HepG2 (cell line): ENCODE measurements around the gene CCL24.

Source experiments
- HMG20A ChIP-seq: IDR thresholded peaks from 2 replicates; pipeline ENCODE4 v1.6.1; 2016; ENCODE audit warnings: borderline replicate concordance
- NR2F1 ChIP-seq, 2 experiments: fragments of 450-650 bp in 1 of 2; formaldehyde crosslinking in 1 of 2; IDR thresholded peaks; 2 replicates each; pipeline versions ENCODE4 v1.5.0 to v1.6.1; 2016 to 2020; ENCODE audit warnings: mild to moderate bottlenecking in 1 of 2, missing compliant biosample characterization in 1 of 2, missing genetic modification reagents in 1 of 2, moderate library complexity in 1 of 2
- U2AF1 ChIP-seq: fragments of 200-400 bp; formaldehyde crosslinking; optimal IDR thresholded peaks from 2 replicates; pipeline ENCODE3; 2017; ENCODE audit warnings: mild to moderate bottlenecking, low read depth, low read length
- ZNF225 ChIP-seq: sonication (generic); formaldehyde crosslinking; IDR thresholded peaks from 2 replicates; pipeline ENCODE4 v1.4.0; 2020; ENCODE audit warnings: mild to moderate bottlenecking, missing genetic modification reagents

DNA sequence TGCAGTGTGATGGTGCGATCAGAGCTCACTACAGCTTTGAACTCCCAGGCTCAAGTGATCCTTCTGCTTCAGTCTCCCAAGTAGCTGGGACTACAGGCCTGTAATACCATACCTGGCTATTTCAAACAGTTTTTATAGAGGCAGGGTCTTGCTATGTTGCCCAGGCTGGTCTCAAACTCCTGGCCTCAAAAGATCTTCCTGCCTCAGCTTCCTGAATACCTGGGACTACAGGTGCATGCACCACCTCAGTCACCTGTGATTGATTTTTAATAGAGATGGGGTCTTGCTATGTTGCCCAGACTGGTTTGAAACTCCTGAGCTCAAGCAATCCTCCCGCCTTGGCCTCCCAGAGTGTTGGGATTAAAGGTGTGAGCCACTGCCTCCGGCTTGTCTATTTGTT is 26.4 kb upstream of the CCL24 start:
- TF ChIP-seq U2AF1 (no peak), HMG20A (CRISPR knock-in tag) (no peak), NR2F1 (CRISPR knock-in tag; IDR thresholded peaks at IDR 0.05) (no peak), ZNF225 (CRISPR knock-in tag) (no peak)
